22Rv1 (cell line): Measurements from ENCODE around the gene MTCH1.

Experiments used
- H3K27ac ChIP-seq: fragments of 450-650 bp; 2 replicates; pipeline ENCODE4 v1.5.1; 2017
- CTCF ChIP-seq: fragments of 450-650 bp; IDR thresholded peaks from 2 replicates; pipeline ENCODE4 v1.5.1; 2017; ENCODE audit warnings: mild to moderate bottlenecking
- ZFX ChIP-seq: fragments of 450-650 bp; IDR thresholded peaks from 2 replicates; pipeline ENCODE4 v1.6.1; 2017; ENCODE audit warnings: antibody characterized with exemption, borderline replicate concordance

Gene MTCH1

GRCh38 chr6:36924778-36925374 is 61.1 kb downstream of the MTCH1 start:
- H3K27ac ChIP-seq = no peak overlapping the region
- no peak for TF ChIP-seq CTCF
- TF ChIP-seq ZFX = no peak

- no peak overlapping the region for H3K27ac ChIP-seq
- TF ChIP-seq CTCF = no peak
- TF ChIP-seq ZFX = no peak
Observed at GRCh38 chr6:36924131-36924530, 61.9 kb downstream of the MTCH1 start.

GRCh38 chr6:36920546-36920945 is 65.5 kb downstream of the MTCH1 start:
- no peak overlapping the region for H3K27ac ChIP-seq

GRCh38 chr6:36920049-36920448 is 65.9 kb downstream of the MTCH1 start:
- no peak overlapping the region for H3K27ac ChIP-seq
- TF ChIP-seq CTCF (no peak), ZFX (no peak)

More at GRCh38 chr6:36920546-36920945, 65.5 kb downstream of the MTCH1 start:
- no peak for TF ChIP-seq ZFX
- no peak for TF ChIP-seq CTCF
